ENCODE data around the gene MLF2. TPM values are rescaled to one million over a fixed set of nuclear protein-coding genes. Genes with fewer than 3 reads are reported as not detected.
A peak's percentile ranks its signal among the peaks of the same experiment; 100 is the strongest.

The MLF2 gene
- polyA plus RNA-seq, 1 donor from 2014 or later, result 134 TPM

DNA sequence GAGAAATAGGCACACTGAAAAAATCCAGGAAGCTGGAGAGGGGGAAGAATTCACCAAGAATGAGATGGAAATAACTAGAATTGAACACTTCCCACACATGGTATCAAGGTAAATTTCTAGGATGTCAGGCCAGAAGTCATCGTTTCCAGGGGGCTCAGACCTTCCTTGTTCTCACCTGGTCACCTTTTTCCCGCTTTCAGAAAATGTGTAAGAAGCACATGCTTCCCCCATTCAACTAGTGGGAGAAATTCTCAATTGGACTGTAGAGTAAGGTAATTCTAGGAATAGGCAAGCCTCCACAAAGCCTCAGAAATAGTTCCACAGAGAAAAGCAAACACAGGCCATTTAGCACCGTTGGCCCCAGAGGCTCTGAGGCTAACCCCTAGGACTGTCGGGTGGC lies 10.4 kb upstream of the MLF2 start:
- Histone ChIP-seq H3K9me2 (ENCODE audit: insufficient read depth, low read length) (no peaks in the 10 kb centered on the region), H3F3A (ENCODE audit: insufficient read depth, low read length, poor library complexity, severe bottlenecking) (peaks cover 10% of the 10 kb centered on the region), H2AFZ (ENCODE audit: low read depth, low read length) (no peak overlapping the region), H3K9me3 (ENCODE audit: low read length) (no peaks in the 10 kb centered on the region), H3K9ac (ENCODE audit: low read length) (peak overlapping the region; percentile 99), H3K27me3 (ENCODE audit: insufficient read depth, low read depth, low read length) (no peaks in the 10 kb centered on the region), H3K4me3 (ENCODE audit: low read length) (peak overlapping the region; percentile 87), H3K36me3 (ENCODE audit: insufficient read depth, low read length) (no peaks in the 10 kb centered on the region), H4K20me1 (ENCODE audit: insufficient read depth) (peaks cover 8% of the 10 kb centered on the region), H3K27ac (ENCODE audit: low read length) (peak overlapping the region; percentile 100), H3K4me2 (ENCODE audit: low read length) (peak overlapping the region; percentile 64), H3K79me2 (replicated peaks; ENCODE audit: insufficient read depth, low read length) (peaks cover 44% of the 10 kb centered on the region)
- TF ChIP-seq MXI1 (conservative IDR thresholded peaks at IDR 0.05; ENCODE audit: poor library complexity, severe bottlenecking) (no peak), EZH2 (IDR thresholded peaks at IDR 0.05; ENCODE audit: borderline replicate concordance, insufficient read depth, low read length, poor library complexity, severe bottlenecking) (no peak), RAD21 (conservative IDR thresholded peaks at IDR 0.05) (no peak), SMC3 (conservative IDR thresholded peaks at IDR 0.05; ENCODE audit: poor library complexity) (no peak), EP300 (conservative IDR thresholded peaks at IDR 0.05; ENCODE audit: poor library complexity, severe bottlenecking) (no peak), POLR2AphosphoS5 (IDR thresholded peaks at IDR 0.05) (no peak)
- TF ChIP-seq, protein P1, sequence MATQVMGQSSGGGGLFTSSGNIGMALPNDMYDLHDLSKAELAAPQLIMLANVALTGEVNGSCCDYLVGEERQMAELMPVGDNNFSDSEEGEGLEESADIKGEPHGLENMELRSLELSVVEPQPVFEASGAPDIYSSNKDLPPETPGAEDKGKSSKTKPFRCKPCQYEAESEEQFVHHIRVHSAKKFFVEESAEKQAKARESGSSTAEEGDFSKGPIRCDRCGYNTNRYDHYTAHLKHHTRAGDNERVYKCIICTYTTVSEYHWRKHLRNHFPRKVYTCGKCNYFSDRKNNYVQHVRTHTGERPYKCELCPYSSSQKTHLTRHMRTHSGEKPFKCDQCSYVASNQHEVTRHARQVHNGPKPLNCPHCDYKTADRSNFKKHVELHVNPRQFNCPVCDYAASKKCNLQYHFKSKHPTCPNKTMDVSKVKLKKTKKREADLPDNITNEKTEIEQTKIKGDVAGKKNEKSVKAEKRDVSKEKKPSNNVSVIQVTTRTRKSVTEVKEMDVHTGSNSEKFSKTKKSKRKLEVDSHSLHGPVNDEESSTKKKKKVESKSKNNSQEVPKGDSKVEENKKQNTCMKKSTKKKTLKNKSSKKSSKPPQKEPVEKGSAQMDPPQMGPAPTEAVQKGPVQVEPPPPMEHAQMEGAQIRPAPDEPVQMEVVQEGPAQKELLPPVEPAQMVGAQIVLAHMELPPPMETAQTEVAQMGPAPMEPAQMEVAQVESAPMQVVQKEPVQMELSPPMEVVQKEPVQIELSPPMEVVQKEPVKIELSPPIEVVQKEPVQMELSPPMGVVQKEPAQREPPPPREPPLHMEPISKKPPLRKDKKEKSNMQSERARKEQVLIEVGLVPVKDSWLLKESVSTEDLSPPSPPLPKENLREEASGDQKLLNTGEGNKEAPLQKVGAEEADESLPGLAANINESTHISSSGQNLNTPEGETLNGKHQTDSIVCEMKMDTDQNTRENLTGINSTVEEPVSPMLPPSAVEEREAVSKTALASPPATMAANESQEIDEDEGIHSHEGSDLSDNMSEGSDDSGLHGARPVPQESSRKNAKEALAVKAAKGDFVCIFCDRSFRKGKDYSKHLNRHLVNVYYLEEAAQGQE (IDR thresholded peaks at IDR 0.05; ENCODE audit: borderline replicate concordance), result no peak

DNA sequence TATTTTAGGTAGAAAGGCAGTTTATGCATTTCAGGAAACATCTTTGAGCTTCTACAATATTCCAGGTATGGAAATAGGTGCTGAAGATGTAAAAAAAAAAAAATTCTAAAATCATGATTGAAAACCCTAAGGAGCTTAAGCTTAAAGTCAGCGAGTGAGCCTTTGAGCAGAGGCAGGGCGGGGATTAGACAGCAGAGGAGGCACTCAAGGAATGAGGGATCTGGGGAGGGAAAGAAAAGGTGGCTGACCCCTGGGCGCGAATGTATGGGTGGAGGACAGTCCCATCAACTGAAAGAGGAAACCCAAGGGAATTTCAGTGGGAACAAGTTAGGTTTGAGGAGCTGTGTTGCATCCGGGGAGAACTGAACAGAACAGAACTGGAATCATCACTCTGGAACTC lies 6.8 kb upstream of the MLF2 start:
- H3K9me3 ChIP-seq (ENCODE audit: low read length), result no peaks in the 10 kb centered on the region
- no peaks in the 10 kb centered on the region for H3K9me2 ChIP-seq (ENCODE audit: insufficient read depth, low read length)
- H3K4me3 ChIP-seq (ENCODE audit: low read length), result no peak overlapping the region
- H3K79me2 ChIP-seq (replicated peaks; ENCODE audit: insufficient read depth, low read length), result peaks cover 19% of the 10 kb centered on the region
- no peaks in the 10 kb centered on the region for H3K36me3 ChIP-seq (ENCODE audit: insufficient read depth, low read length)
- no peak overlapping the region for H2AFZ ChIP-seq (ENCODE audit: low read depth, low read length)
- no peaks in the 10 kb centered on the region for H4K20me1 ChIP-seq (ENCODE audit: insufficient read depth)
- H3K4me2 ChIP-seq (ENCODE audit: low read length), result no peak overlapping the region
- H3F3A ChIP-seq (ENCODE audit: insufficient read depth, low read length, poor library complexity, severe bottlenecking), result peaks cover 4% of the 10 kb centered on the region
- TF ChIP-seq TAF1 (IDR thresholded peaks at IDR 0.05; ENCODE audit: low read depth), result no peak
- TF ChIP-seq EP300 (conservative IDR thresholded peaks at IDR 0.05; ENCODE audit: poor library complexity, severe bottlenecking), result no peak
- TF ChIP-seq POLR2AphosphoS5 (IDR thresholded peaks at IDR 0.05), result no peak
- TF ChIP-seq, protein P2, sequence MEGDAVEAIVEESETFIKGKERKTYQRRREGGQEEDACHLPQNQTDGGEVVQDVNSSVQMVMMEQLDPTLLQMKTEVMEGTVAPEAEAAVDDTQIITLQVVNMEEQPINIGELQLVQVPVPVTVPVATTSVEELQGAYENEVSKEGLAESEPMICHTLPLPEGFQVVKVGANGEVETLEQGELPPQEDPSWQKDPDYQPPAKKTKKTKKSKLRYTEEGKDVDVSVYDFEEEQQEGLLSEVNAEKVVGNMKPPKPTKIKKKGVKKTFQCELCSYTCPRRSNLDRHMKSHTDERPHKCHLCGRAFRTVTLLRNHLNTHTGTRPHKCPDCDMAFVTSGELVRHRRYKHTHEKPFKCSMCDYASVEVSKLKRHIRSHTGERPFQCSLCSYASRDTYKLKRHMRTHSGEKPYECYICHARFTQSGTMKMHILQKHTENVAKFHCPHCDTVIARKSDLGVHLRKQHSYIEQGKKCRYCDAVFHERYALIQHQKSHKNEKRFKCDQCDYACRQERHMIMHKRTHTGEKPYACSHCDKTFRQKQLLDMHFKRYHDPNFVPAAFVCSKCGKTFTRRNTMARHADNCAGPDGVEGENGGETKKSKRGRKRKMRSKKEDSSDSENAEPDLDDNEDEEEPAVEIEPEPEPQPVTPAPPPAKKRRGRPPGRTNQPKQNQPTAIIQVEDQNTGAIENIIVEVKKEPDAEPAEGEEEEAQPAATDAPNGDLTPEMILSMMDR (IDR thresholded peaks at IDR 0.05; ENCODE audit: poor library complexity, severe bottlenecking), result no peak
- no peak for TF ChIP-seq EZH2 (IDR thresholded peaks at IDR 0.05; ENCODE audit: borderline replicate concordance, insufficient read depth, low read length, poor library complexity, severe bottlenecking)
- TF ChIP-seq, protein P1 (IDR thresholded peaks at IDR 0.05; ENCODE audit: borderline replicate concordance), result no peak
- TF ChIP-seq SMC3 (conservative IDR thresholded peaks at IDR 0.05; ENCODE audit: poor library complexity), result no peak
- TF ChIP-seq MXI1 (conservative IDR thresholded peaks at IDR 0.05; ENCODE audit: poor library complexity, severe bottlenecking), result no peak
- TF ChIP-seq RAD21 (conservative IDR thresholded peaks at IDR 0.05), result no peak
- no peak overlapping the region for H3K9ac ChIP-seq (ENCODE audit: low read length)
- H3K27ac ChIP-seq (ENCODE audit: low read length), result no peak overlapping the region
- no peaks in the 10 kb centered on the region for H3K27me3 ChIP-seq (ENCODE audit: insufficient read depth, low read depth, low read length)
